ENCODE results near the gene TDRD10. TPM values are rescaled to one million over a fixed set of nuclear protein-coding genes. Genes with fewer than 3 reads are reported as not detected.
A peak's percentile ranks its signal among the peaks of the same experiment; 100 is the strongest.

TDRD10 gene
- total RNA-seq, 4 donors from 2014 or later, result 0.61 to 4.2 (median 0.62) TPM

DNA sequence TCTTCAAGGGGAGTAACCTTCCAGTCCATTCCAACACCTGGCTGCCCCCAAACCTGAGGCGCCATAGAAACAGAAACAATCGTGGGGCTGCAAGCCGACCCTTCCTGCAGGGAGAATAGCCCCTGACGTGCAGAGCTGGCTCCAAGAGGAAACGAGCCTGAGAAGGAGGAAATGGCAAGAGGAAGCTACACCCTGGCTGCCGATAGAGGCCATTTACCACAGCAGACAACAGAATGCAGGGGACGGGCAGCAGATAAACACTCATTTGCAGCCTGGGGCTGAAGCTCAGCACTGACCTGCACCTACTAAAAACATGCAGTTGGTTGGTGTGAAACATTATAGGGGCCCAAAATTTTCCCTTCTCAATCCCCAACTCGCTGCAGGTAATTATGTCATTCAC lies 8.7 kb upstream of the TDRD10 start:
- Histone ChIP-seq H3K4me3 (no peak overlapping the region), H3K27me3 (peaks cover 0 to under 1% (median 0%) of the 10 kb centered on the region in 3 donors), H3K4me1 (peaks cover 0 to 14% of the 10 kb centered on the region in 2 donors), H3K27ac (peak overlapping the region in 3 of 4 donors; percentile 44 to 68 (median 56)), H3K9me3 (no peaks in the 10 kb centered on the region), H3K36me3 (no peaks in the 10 kb centered on the region)
- intact Hi-C loops (cut with DNase I; ENCODE audit: low total_unique reads) (no loop called here), in situ Hi-C loops (cut with MboI; ENCODE audit: low sequenced_read_pairs in 4 of 4) (no loop called here)
- peak; percentile 60 to 67 for ATAC-seq
- TF ChIP-seq, protein P1, sequence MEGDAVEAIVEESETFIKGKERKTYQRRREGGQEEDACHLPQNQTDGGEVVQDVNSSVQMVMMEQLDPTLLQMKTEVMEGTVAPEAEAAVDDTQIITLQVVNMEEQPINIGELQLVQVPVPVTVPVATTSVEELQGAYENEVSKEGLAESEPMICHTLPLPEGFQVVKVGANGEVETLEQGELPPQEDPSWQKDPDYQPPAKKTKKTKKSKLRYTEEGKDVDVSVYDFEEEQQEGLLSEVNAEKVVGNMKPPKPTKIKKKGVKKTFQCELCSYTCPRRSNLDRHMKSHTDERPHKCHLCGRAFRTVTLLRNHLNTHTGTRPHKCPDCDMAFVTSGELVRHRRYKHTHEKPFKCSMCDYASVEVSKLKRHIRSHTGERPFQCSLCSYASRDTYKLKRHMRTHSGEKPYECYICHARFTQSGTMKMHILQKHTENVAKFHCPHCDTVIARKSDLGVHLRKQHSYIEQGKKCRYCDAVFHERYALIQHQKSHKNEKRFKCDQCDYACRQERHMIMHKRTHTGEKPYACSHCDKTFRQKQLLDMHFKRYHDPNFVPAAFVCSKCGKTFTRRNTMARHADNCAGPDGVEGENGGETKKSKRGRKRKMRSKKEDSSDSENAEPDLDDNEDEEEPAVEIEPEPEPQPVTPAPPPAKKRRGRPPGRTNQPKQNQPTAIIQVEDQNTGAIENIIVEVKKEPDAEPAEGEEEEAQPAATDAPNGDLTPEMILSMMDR (IDR thresholded peaks at IDR 0.05 in 4 of 5, conservative IDR thresholded peaks at IDR 0.05 in 1 of 5), result no peak
- TF ChIP-seq POLR2A (IDR thresholded peaks at IDR 0.05), result no peak
- no peak for DNase-seq

GRCh38 chr1:154495496-154496273 lies 6.3 kb upstream of the TDRD10 start:
- H3K27ac ChIP-seq, result peak overlapping the region; percentile 18 to 68 (median 55)
- DNase-seq (no peak), ATAC-seq (no peak)
- in situ Hi-C loops (cut with MboI; ENCODE audit: low sequenced_read_pairs in 4 of 4) (no loop called here), intact Hi-C loops (cut with DNase I; ENCODE audit: low total_unique reads) (no loop called here)
- peaks cover 13 to 20% (median 17%) of the 10 kb centered on the region in 3 donors for H3K27me3 ChIP-seq
- no peak for TF ChIP-seq POLR2A (IDR thresholded peaks at IDR 0.05)
- TF ChIP-seq, protein P1 (IDR thresholded peaks at IDR 0.05 in 4 of 5, conservative IDR thresholded peaks at IDR 0.05 in 1 of 5), result no peak
- no peak overlapping the region for H3K4me3 ChIP-seq
- peaks cover 0 to 14% of the 10 kb centered on the region in 2 donors for H3K4me1 ChIP-seq
- H3K9me3 ChIP-seq, result no peaks in the 10 kb centered on the region
- H3K36me3 ChIP-seq, result no peaks in the 10 kb centered on the region

DNA sequence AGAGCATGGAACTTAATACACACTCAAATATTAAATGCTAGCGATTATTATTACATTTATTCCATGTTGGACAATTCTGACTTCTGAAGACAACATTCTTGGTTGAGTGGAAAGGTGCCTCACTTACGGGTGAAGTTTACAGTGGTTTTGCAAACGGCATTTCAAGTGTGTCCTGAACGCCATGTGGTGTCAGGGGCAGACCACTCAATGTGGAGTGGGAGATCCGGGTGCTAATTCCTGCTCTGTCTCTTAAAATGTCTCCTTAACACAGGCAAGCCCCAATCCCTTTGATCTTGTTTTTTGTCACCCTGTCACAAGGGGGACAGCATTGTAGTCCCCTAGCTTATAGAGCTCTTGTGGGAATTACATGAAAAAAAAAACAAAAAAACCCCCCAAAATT lies 5.6 kb upstream of the TDRD10 start:
- Histone ChIP-seq H3K27me3 (peaks cover 18 to 27% (median 24%) of the 10 kb centered on the region in 3 donors), H3K4me3 (peak overlapping the region in 1 of 4 donors; percentile 4), H3K27ac (peak overlapping the region in 3 of 4 donors; percentile 50 to 68 (median 60)), H3K36me3 (no peaks in the 10 kb centered on the region), H3K4me1 (peaks cover 5 to 12% of the 10 kb centered on the region in 2 donors), H3K9me3 (no peaks in the 10 kb centered on the region)
- intact Hi-C loops (cut with DNase I; ENCODE audit: low total_unique reads) (no loop called here), in situ Hi-C loops (cut with MboI; ENCODE audit: low sequenced_read_pairs in 4 of 4) (no loop called here)
- ATAC-seq (no peak), DNase-seq (no peak)
- TF ChIP-seq POLR2A (IDR thresholded peaks at IDR 0.05), result no peak
- TF ChIP-seq, protein P1 (IDR thresholded peaks at IDR 0.05 in 4 of 5, conservative IDR thresholded peaks at IDR 0.05 in 1 of 5), result no peak

- Histone ChIP-seq H3K4me3 (peak overlapping the region in 1 of 4 donors; percentile 4), H3K27me3 (peaks cover 23 to 33% (median 27%) of the 10 kb centered on the region in 3 donors), H3K9me3 (no peaks in the 10 kb centered on the region), H3K36me3 (no peaks in the 10 kb centered on the region), H3K4me1 (peaks cover 5 to 14% of the 10 kb centered on the region in 2 donors), H3K27ac (peak overlapping the region in 3 of 4 donors; percentile 50 to 68 (median 60))
- no peak for TF ChIP-seq POLR2A (IDR thresholded peaks at IDR 0.05)
- TF ChIP-seq, protein P1 (IDR thresholded peaks at IDR 0.05 in 4 of 5, conservative IDR thresholded peaks at IDR 0.05 in 1 of 5), result no peak
- in situ Hi-C loops (cut with MboI; ENCODE audit: low sequenced_read_pairs in 4 of 4), result no loop called here
- ATAC-seq (peak; percentile 48 to 54), DNase-seq (peak in 1 of 2 donors; percentile 22)
- intact Hi-C loops (cut with DNase I; ENCODE audit: low total_unique reads), result no loop called here
These were observed 4.8 kb upstream of the TDRD10 start for GRCh38 chr1:154497026-154497806.

Data from gastrocnemius medialis (tissue), 4 donors.